Kidney epithelial cell (primary cell): ENCODE data around the gene PAOX. TPM values are rescaled to one million over a fixed set of nuclear protein-coding genes. Genes with fewer than 3 reads are reported as not detected.

Experiments used
- DNase-seq: peaks from one replicate; pipeline ENCODE4 v3.0.0-alpha.2; 2010; ENCODE audit warnings: low read depth
- H3K27me3 ChIP-seq: 2 replicates; pipeline ENCODE4 v1.6.0; 2011; ENCODE audit warnings: low read length; ENCODE audit not compliant: control insufficient read depth, insufficient read depth
- H3K36me3 ChIP-seq: 2 replicates; pipeline ENCODE4 v1.5.1; 2011; ENCODE audit warnings: low read length; ENCODE audit not compliant: control insufficient read depth, insufficient read depth
- H3K4me3 ChIP-seq: 2 replicates; pipeline ENCODE4 v1.5.1; 2011; ENCODE audit warnings: low read depth, mild to moderate bottlenecking, control low read depth, low read length
- total RNA-seq: library from RNA; depleted of rRNA; stranded (reverse); fragments of >200 nt; gene quantifications from 2 replicates; pipeline ENCODE4 v1.2.3, GENCODE V29; 2015
- TF ChIP-seq, protein P1 (sequence below): IDR thresholded peaks from 2 replicates; pipeline ENCODE4 v1.5.1; 2011; ENCODE audit warnings: mild to moderate bottlenecking, moderate library complexity, low read length, control low read depth, inconsistent platforms; ENCODE audit not compliant: insufficient read depth, poor library complexity, severe bottlenecking

Gene PAOX
- total RNA-seq, 1 donor from 2014 or later: 4.3 TPM

- no peak for DNase-seq
- no peaks in the 10 kb centered on the region for H3K27me3 ChIP-seq
- TF ChIP-seq, protein P1, sequence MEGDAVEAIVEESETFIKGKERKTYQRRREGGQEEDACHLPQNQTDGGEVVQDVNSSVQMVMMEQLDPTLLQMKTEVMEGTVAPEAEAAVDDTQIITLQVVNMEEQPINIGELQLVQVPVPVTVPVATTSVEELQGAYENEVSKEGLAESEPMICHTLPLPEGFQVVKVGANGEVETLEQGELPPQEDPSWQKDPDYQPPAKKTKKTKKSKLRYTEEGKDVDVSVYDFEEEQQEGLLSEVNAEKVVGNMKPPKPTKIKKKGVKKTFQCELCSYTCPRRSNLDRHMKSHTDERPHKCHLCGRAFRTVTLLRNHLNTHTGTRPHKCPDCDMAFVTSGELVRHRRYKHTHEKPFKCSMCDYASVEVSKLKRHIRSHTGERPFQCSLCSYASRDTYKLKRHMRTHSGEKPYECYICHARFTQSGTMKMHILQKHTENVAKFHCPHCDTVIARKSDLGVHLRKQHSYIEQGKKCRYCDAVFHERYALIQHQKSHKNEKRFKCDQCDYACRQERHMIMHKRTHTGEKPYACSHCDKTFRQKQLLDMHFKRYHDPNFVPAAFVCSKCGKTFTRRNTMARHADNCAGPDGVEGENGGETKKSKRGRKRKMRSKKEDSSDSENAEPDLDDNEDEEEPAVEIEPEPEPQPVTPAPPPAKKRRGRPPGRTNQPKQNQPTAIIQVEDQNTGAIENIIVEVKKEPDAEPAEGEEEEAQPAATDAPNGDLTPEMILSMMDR: no peak
Measured at GRCh38 chr10:133359972-133360610, 19.0 kb upstream of the PAOX start.

DNA sequence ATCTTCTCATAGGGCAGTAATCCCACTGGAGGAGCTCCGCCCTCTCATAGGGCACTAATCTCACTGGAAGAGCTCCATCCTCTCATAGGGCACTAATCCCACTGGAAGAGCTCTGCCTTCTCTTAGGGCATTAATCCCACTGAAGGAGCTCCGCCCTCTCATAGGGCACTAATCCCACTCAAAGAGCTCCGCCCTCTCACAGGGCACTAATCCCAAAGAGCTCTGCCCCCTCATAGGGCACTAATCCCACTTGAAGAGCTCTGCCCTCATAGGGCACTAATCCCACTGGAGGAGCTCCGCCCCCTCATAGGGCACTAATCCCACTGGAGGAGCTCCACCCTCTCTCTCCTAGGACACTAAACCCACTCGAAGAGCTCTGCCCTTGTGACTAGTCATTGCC, 17.8 kb upstream of the PAOX start:
- Histone ChIP-seq H3K4me3 (no peak overlapping the region), H3K36me3 (no peaks in the 10 kb centered on the region), H3K27me3 (no peaks in the 10 kb centered on the region)
- TF ChIP-seq, protein P1: no peak
- DNase-seq: no peak

More at GRCh38 chr10:133359972-133360610, 19.0 kb upstream of the PAOX start:
- no peak overlapping the region for H3K4me3 ChIP-seq
- no peaks in the 10 kb centered on the region for H3K36me3 ChIP-seq

DNA sequence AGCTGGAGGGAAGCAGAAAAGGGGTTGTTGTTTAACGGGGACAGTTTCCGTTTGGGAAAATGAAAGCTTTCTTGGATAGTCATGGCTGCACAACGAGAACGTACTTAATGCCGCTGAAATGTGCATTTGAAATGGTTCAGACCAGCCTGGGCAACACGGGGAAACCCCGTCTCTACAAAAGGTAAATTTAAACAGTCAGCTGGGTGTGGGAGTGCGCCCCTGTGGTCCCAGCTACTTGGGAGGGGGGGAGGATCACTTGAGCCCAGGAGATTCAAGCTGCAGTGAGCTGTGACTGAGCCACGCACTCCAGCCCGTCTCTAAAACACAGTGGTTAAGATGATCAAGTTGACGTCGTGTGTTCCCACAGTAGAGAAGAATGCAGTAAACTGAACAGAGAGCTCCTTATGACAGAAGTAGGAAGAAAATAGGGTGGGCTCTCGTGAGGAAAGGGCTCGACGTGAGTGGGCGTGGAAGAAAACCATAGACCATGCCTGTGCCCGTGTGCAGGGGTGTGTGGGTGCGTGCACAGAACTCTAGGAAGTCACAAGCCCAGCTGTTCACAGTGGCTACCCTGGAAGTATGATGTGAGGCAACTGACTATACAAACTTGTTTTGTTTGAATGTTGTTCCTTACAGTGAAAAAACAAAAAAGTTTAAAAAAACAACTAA, 17.2 kb upstream of the PAOX start:
- TF ChIP-seq, protein P1: no peak
- H3K36me3 ChIP-seq: no peaks in the 10 kb centered on the region
- no peak overlapping the region for H3K4me3 ChIP-seq
- no peaks in the 10 kb centered on the region for H3K27me3 ChIP-seq
- DNase-seq: no peak

DNA sequence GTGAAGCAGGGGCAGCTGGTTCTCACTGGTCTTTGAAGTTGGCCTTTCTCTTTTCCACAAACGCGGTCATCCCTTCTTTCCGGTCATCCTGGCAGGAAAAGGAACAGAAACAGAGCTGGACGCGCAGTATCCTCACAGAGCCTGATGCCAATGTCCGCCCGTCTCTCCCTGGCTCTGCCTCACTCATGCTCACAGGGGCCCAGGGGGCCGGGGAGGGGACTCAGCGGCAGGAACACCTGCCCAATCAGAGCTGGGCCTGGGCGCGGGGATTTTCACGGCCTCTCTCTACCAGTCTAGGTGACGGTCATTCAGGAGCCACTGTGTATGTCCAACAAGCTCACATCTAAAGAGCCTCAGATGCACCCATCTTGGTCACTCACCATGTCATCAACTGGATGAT, 16.2 kb upstream of the PAOX start:
- Histone ChIP-seq H3K36me3 (no peaks in the 10 kb centered on the region), H3K4me3 (no peak overlapping the region), H3K27me3 (no peaks in the 10 kb centered on the region)
- DNase-seq: no peak
- TF ChIP-seq, protein P1: no peak

- Histone ChIP-seq H3K27me3 (no peaks in the 10 kb centered on the region), H3K4me3 (no peak overlapping the region), H3K36me3 (peaks cover 1% of the 10 kb centered on the region)
- TF ChIP-seq, protein P1: no peak
- no peak for DNase-seq
Measured at GRCh38 chr10:133364645-133365431, 14.2 kb upstream of the PAOX start.
